Measurements from ENCODE around the gene QSOX1. TPM values are rescaled to one million over a fixed set of nuclear protein-coding genes. Genes with fewer than 3 reads are reported as not detected.

Gene QSOX1
- total RNA-seq, 1 experiment from 2014 or later = 226 TPM

DNA sequence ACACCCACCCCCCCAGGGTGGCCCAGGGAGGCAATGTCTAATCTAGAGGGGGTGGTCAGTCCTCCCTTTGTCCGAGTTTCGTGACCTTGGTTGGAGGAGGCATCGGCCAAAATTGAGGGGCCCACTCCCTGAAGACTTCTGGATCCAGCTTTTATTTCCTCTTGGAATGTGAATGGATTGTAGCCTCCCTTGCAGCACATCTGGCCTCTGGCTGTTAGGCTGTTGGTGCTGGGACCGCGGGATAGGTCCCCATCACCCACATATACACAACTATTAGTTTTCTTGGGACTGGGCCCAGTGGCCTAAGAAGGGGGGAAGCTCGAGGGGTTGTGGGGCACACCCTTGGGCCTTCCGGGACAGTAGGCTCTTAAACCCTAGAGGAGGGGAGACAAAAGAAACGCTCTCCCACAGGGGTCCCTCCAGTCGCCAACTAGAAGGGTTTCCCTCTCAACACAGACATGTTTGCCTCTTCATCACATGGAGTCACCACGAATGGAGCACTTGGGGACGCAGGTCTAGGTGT, 77.9 kb downstream of the QSOX1 start:
- peaks cover 18% of the 10 kb centered on the region for H3K27me3 ChIP-seq (ENCODE audit: insufficient read depth, low read depth)
- H2AFZ ChIP-seq = 0 out of 2 replicates have a peak overlapping the region, but pooled peaks have one; percentile 92
- no peaks in the 10 kb centered on the region for H3K9me3 ChIP-seq (ENCODE audit: insufficient read depth, low read depth)
- H3K4me3 ChIP-seq = no peak overlapping the region
- ChIA-PET POLR2A (ENCODE audit: unreplicated experiment) (no interaction called here), CTCF (no interaction called here)
- intact Hi-C loops (cut with micrococcal nuclease; ENCODE audit: unreplicated experiment) = no loop called here
- H3K79me2 ChIP-seq (ENCODE audit: low read depth) = no peaks in the 10 kb centered on the region
- no peak for DNase-seq
- 0 out of 2 replicates have a peak, but pooled peaks cover 4% of the 10 kb centered on the region for H3K4me1 ChIP-seq (replicated peaks; ENCODE audit: insufficient read depth)
- H3K36me3 ChIP-seq (ENCODE audit: low read depth) = no peaks in the 10 kb centered on the region
- no peak overlapping the region; the same call in 1 of the 2 replicates for H3K4me2 ChIP-seq
- H3K27ac ChIP-seq = no peak overlapping the region
- H4K20me1 ChIP-seq (ENCODE audit: insufficient read depth) = no peaks in the 10 kb centered on the region
- BruUV-seq (replicated peaks) = no TSS peak
- no peaks in the 10 kb centered on the region for H3K9me2 ChIP-seq (ENCODE audit: insufficient read depth)
- H3F3A ChIP-seq (ENCODE audit: insufficient read depth, low read depth) = peaks cover 10% of the 10 kb centered on the region; the same call in 1 of the 2 replicates
- TF ChIP-seq EZH2 (IDR thresholded peaks at IDR 0.05; ENCODE audit: low read depth) = no peak
- TF ChIP-seq, protein P1, sequence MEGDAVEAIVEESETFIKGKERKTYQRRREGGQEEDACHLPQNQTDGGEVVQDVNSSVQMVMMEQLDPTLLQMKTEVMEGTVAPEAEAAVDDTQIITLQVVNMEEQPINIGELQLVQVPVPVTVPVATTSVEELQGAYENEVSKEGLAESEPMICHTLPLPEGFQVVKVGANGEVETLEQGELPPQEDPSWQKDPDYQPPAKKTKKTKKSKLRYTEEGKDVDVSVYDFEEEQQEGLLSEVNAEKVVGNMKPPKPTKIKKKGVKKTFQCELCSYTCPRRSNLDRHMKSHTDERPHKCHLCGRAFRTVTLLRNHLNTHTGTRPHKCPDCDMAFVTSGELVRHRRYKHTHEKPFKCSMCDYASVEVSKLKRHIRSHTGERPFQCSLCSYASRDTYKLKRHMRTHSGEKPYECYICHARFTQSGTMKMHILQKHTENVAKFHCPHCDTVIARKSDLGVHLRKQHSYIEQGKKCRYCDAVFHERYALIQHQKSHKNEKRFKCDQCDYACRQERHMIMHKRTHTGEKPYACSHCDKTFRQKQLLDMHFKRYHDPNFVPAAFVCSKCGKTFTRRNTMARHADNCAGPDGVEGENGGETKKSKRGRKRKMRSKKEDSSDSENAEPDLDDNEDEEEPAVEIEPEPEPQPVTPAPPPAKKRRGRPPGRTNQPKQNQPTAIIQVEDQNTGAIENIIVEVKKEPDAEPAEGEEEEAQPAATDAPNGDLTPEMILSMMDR (conservative IDR thresholded peaks at IDR 0.05) = no peak

DNA sequence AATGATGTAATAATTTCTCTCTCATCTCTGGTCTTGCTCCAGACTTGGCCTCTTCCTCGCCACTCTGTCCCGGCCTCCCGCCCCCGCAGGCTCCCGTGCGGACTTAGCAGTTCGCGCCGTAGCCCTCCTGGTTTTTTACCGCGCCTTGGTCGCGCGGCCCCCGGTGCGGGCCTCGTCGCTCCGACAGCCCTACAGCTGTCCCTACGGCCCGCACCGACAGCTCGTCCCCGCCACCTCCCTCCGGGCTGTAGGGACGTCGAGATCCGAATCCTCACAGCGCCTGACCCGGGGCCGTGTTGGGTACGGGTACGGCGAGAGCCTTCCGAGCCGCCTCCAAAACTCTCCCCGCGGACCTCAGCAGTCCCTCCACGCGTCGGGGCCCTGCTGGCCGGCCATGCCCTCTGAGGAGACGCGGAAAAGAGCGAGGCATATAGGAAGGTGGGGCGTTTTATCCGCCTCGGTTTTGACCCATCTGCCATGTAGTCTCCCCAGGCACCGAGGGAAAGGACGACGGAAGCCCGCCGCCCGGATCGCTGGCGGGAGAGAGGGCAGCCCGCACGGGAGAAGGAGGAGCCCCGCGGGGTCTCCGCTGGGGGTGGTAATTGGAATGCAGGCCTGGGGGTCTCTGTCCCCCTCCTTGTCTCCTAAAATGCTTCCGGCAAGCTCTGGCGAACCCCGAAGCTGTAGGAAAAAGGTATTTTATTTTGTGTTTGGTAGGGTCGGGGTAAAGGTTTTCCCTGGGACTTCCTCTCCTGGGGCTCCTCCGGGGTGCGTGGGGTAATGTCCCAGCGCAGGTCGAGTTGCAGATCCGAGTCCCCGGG, 78.7 kb downstream of the QSOX1 start:
- H4K20me1 ChIP-seq (ENCODE audit: insufficient read depth) = no peaks in the 10 kb centered on the region
- peaks cover 10% of the 10 kb centered on the region for H3K27me3 ChIP-seq (ENCODE audit: insufficient read depth, low read depth)
- no TSS peak for BruUV-seq (replicated peaks)
- peaks cover 10% of the 10 kb centered on the region; the same call in 1 of the 2 replicates for H3F3A ChIP-seq (ENCODE audit: insufficient read depth, low read depth)
- H3K36me3 ChIP-seq (ENCODE audit: low read depth) = no peaks in the 10 kb centered on the region
- H3K4me3 ChIP-seq = no peak overlapping the region
- ChIA-PET CTCF (no interaction called here), POLR2A (ENCODE audit: unreplicated experiment) (no interaction called here)
- no peak for TF ChIP-seq EZH2 (IDR thresholded peaks at IDR 0.05; ENCODE audit: low read depth)
- TF ChIP-seq, protein P1 (conservative IDR thresholded peaks at IDR 0.05) = no peak
- H3K4me1 ChIP-seq (replicated peaks; ENCODE audit: insufficient read depth) = 0 out of 2 replicates have a peak, but pooled peaks cover 4% of the 10 kb centered on the region
- DNase-seq = no peak
- no peak overlapping the region for H2AFZ ChIP-seq
- H3K9me2 ChIP-seq (ENCODE audit: insufficient read depth) = no peaks in the 10 kb centered on the region
- no peak overlapping the region for H3K27ac ChIP-seq
- intact Hi-C loops (cut with micrococcal nuclease; ENCODE audit: unreplicated experiment) = no loop called here
- H3K79me2 ChIP-seq (ENCODE audit: low read depth) = no peaks in the 10 kb centered on the region
- H3K9me3 ChIP-seq (ENCODE audit: insufficient read depth, low read depth) = no peaks in the 10 kb centered on the region
- H3K4me2 ChIP-seq = no peak overlapping the region

DNA sequence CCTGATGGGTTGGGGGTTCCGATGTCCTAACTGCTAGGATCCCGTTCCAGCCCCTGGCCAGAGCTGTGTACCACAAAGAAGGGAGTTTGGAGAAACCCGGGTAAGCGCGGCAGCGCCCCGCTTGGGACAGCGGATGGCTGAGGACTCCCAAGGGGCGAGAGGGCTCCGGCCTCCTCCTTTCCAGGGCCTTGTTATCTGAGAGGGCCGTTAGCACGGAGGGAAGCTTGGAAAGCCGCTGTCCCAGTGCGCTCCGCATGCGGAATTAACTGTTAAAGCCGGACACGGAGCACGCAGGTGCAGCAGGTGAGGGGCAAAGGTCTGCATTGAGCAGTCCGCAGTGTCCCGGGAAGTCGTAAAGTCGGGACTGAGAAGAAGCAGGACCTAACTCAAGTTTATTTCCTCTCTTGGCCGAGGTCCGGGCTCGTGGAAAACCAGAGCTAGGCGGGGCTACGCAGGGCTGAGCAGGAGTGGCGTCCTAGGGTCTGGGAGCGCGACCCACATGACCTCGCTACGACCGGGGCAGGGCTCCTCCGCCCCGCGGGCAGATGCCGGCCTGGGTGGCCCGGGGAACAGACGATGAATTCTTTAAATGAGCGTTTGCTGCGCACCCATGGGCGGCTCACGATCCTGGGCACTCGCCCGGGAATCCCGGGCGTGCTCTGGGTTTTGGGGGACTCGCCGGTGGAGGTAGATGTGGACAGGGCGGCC, 79.9 kb downstream of the QSOX1 start:
- intact Hi-C loops (cut with micrococcal nuclease; ENCODE audit: unreplicated experiment) = no loop called here
- Histone ChIP-seq H2AFZ (no peak overlapping the region), H3K27me3 (ENCODE audit: insufficient read depth, low read depth) (no peaks in the 10 kb centered on the region), H3K4me3 (no peak overlapping the region), H3F3A (ENCODE audit: insufficient read depth, low read depth) (peaks cover 10% of the 10 kb centered on the region; the same call in 1 of the 2 replicates), H4K20me1 (ENCODE audit: insufficient read depth) (no peaks in the 10 kb centered on the region), H3K4me2 (no peak overlapping the region), H3K27ac (no peak overlapping the region), H3K9me3 (ENCODE audit: insufficient read depth, low read depth) (no peaks in the 10 kb centered on the region), H3K36me3 (ENCODE audit: low read depth) (no peaks in the 10 kb centered on the region), H3K4me1 (replicated peaks; ENCODE audit: insufficient read depth) (0 out of 2 replicates have a peak, but pooled peaks cover 4% of the 10 kb centered on the region), H3K9me2 (ENCODE audit: insufficient read depth) (no peaks in the 10 kb centered on the region), H3K79me2 (ENCODE audit: low read depth) (no peaks in the 10 kb centered on the region)
- no peak for DNase-seq
- BruUV-seq (replicated peaks) = no TSS peak
- TF ChIP-seq EZH2 (IDR thresholded peaks at IDR 0.05; ENCODE audit: low read depth) = no peak
- CTCF ChIA-PET = no interaction called here
- POLR2A ChIA-PET (ENCODE audit: unreplicated experiment) = interaction anchor here (0.5 kb wide), 1 partner anchor 33 kb away, joined by 3 read pairs; no protein-coding TSS in a partner anchor
